ENCODE data around the gene TFB1M.
"Not testable (repeated sequence)": the region's sequence is repeated elsewhere in the genome, so short reads cannot be mapped to it uniquely, and the experiment has no call there.

The TFB1M gene

GRCh38 chr6:155232848-155233247, 81.4 kb downstream of the TFB1M start:
- no peak for DNase-seq

GRCh38 chr6:155230975-155231374, 83.3 kb downstream of the TFB1M start:
- DNase-seq = not testable (repeated sequence)

- DNase-seq = no peak
These were observed 85.6 kb downstream of the TFB1M start for GRCh38 chr6:155228546-155229166.

- no peak for DNase-seq
These were observed 87.2 kb downstream of the TFB1M start for GRCh38 chr6:155227046-155227445.

GRCh38 chr6:155224618-155225017, 89.7 kb downstream of the TFB1M start:
- peak; percentile 39 for DNase-seq

- peak; percentile 93 for DNase-seq
These were observed 90.4 kb downstream of the TFB1M start for GRCh38 chr6:155223646-155224451.

GRCh38 chr6:155222506-155222905, 91.8 kb downstream of the TFB1M start:
- no peak for DNase-seq

- DNase-seq = no peak
These were observed 93.2 kb downstream of the TFB1M start for GRCh38 chr6:155221086-155221485.

- no peak for DNase-seq
These were observed 94.4 kb downstream of the TFB1M start for GRCh38 chr6:155219858-155220301.

- no peak for DNase-seq
These were observed 95.0 kb downstream of the TFB1M start for GRCh38 chr6:155219299-155219698.

- not testable (repeated sequence) for DNase-seq
These were observed 95.6 kb downstream of the TFB1M start for GRCh38 chr6:155218711-155219110.

GRCh38 chr6:155216312-155217046, 97.8 kb downstream of the TFB1M start:
- no peak for DNase-seq

- DNase-seq = no peak
These were observed 98.4 kb downstream of the TFB1M start for GRCh38 chr6:155215906-155216305.

- no peak for DNase-seq
These were observed 100.5 kb downstream of the TFB1M start for GRCh38 chr6:155213611-155214372.

- DNase-seq = no peak
These were observed 101.5 kb downstream of the TFB1M start for GRCh38 chr6:155212616-155213380.

GRCh38 chr6:155212106-155212505, 102.2 kb downstream of the TFB1M start:
- no peak for DNase-seq

- no peak for DNase-seq
These were observed 107.1 kb downstream of the TFB1M start for GRCh38 chr6:155207223-155207622.

Data from activated CD4-positive, alpha-beta T cell treated with anti-CD3 and anti-CD28 coated beads, Interleukin-10, Interleukin-2, amounts not matched to agents 100 ng/mL and 50 ng/mL, durations not matched to agents 16 hours and 8 hours (primary cell).